Gastrocnemius medialis (tissue), 4 donors: ENCODE measurements around the gene PDK4.

Source experiments
- POLR2A ChIP-seq, 2 donors: fragments of 450-650 bp; IDR thresholded peaks; one replicate each; pipeline ENCODE4 v1.6.1; 2017; ENCODE audit warnings: antibody characterized with exemption in 2 of 2, mild to moderate bottlenecking in 2 of 2, moderate library complexity in 2 of 2
- TF ChIP-seq, protein P1 (sequence below), 5 experiments: fragments of 450-650 bp in 3 of 5; fragments of 200-600 bp in 2 of 5; sonication (generic) in 2 of 5; IDR thresholded peaks in 4 of 5; conservative IDR thresholded peaks in 1 of 5; 1 replicate in 4 of 5; 2 replicates in 1 of 5; pipeline ENCODE4 v1.5.1; 2016 to 2019; ENCODE audit warnings: antibody characterized with exemption in 5 of 5, mild to moderate bottlenecking in 3 of 5, moderate library complexity in 3 of 5

DNA sequence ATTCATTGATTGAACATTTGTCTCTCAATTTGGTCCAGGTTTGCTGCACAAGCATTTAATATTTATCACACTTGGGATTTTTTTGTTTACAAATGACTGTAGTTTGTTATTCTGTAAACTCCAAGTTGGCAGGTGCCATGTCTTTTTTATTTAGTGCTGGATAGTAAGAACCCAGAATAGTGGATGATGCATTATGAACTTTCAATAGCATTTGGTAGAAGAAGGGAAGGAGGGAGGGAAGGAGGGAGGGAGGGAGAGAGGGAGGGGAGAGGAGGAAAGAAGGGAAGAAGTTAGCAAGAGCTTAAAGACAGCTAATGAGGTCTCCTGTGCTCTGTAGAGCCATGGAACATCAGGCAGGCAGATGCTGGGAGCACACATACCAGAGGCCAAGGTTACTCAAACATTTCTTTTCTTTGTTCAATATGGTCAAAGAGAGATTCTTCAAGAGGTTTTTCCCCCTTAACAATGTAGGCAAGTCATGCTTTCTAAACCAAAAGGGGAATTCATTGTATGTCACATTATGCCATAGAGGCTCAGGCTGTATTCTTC is 25.8 kb upstream of the PDK4 start:
- TF ChIP-seq, protein P1, sequence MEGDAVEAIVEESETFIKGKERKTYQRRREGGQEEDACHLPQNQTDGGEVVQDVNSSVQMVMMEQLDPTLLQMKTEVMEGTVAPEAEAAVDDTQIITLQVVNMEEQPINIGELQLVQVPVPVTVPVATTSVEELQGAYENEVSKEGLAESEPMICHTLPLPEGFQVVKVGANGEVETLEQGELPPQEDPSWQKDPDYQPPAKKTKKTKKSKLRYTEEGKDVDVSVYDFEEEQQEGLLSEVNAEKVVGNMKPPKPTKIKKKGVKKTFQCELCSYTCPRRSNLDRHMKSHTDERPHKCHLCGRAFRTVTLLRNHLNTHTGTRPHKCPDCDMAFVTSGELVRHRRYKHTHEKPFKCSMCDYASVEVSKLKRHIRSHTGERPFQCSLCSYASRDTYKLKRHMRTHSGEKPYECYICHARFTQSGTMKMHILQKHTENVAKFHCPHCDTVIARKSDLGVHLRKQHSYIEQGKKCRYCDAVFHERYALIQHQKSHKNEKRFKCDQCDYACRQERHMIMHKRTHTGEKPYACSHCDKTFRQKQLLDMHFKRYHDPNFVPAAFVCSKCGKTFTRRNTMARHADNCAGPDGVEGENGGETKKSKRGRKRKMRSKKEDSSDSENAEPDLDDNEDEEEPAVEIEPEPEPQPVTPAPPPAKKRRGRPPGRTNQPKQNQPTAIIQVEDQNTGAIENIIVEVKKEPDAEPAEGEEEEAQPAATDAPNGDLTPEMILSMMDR (IDR thresholded peaks at IDR 0.05 in 4 of 5, conservative IDR thresholded peaks at IDR 0.05 in 1 of 5), result no peak
- no peak for TF ChIP-seq POLR2A (IDR thresholded peaks at IDR 0.05)
